DMS153 treated with DMSO at 0.1 percent for 48 hours (cell line): ENCODE data around the gene SMARCC2.
A peak's percentile ranks its signal among the peaks of the same experiment; 100 is the strongest.
"Not testable (repeated sequence)": the region's sequence is repeated elsewhere in the genome, so short reads cannot be mapped to it uniquely, and the experiment has no call there.

Source experiments
- DNase-seq: peaks from one replicate; lab custom pipeline; 2025; ENCODE audit not compliant: unreplicated experiment; lab: John Stamatoyannopoulos, UW

SMARCC2 gene

GRCh38 chr12:56212361-56212760 lies 23.1 kb upstream of the SMARCC2 start:
- no peak for DNase-seq

GRCh38 chr12:56208006-56208405 lies 18.7 kb upstream of the SMARCC2 start:
- no peak for DNase-seq

- DNase-seq, result no peak
Measured at GRCh38 chr12:56206452-56207166, 17.3 kb upstream of the SMARCC2 start.

- DNase-seq, result no peak
Measured at GRCh38 chr12:56205445-56205844, 16.2 kb upstream of the SMARCC2 start.

- no peak for DNase-seq
Measured at GRCh38 chr12:56204275-56204674, 15.0 kb upstream of the SMARCC2 start.

- no peak for DNase-seq
Measured at GRCh38 chr12:56202838-56203237, 13.6 kb upstream of the SMARCC2 start.

- DNase-seq, result no peak
Measured at GRCh38 chr12:56202366-56202765, 13.1 kb upstream of the SMARCC2 start.

- DNase-seq, result no peak
Measured at GRCh38 chr12:56198836-56199235, 9.6 kb upstream of the SMARCC2 start.

GRCh38 chr12:56197921-56198635 lies 8.8 kb upstream of the SMARCC2 start:
- DNase-seq, result no peak

GRCh38 chr12:56196818-56197550 lies 7.7 kb upstream of the SMARCC2 start:
- not testable (repeated sequence) for DNase-seq

GRCh38 chr12:56193025-56193578 lies 3.8 kb upstream of the SMARCC2 start:
- peak; percentile 71 for DNase-seq

- no peak for DNase-seq
Measured at GRCh38 chr12:56192582-56192981, 3.3 kb upstream of the SMARCC2 start.

GRCh38 chr12:56190695-56191155 lies 1.4 kb upstream of the SMARCC2 start:
- DNase-seq, result no peak

- peak; percentile 72 for DNase-seq
Measured at GRCh38 chr12:56189918-56190694, 823 bp upstream of the SMARCC2 start.

- DNase-seq, result peak; percentile 5
Measured at GRCh38 chr12:56188778-56189098, 545 bp downstream of the SMARCC2 start.

GRCh38 chr12:56188131-56188777 lies 1.0 kb downstream of the SMARCC2 start:
- DNase-seq, result no peak

GRCh38 chr12:56186957-56187356 lies 2.3 kb downstream of the SMARCC2 start:
- DNase-seq, result no peak

GRCh38 chr12:56178347-56178746 lies 10.9 kb downstream of the SMARCC2 start:
- DNase-seq, result no peak

GRCh38 chr12:56172839-56173238 lies 16.4 kb downstream of the SMARCC2 start:
- DNase-seq, result no peak

GRCh38 chr12:56169229-56169759 lies 20.0 kb downstream of the SMARCC2 start:
- no peak for DNase-seq
